HL-60 (cell line): ENCODE measurements around the gene PPP1R14C.

Experiments
- DNase-seq, 2 experiments: peaks; one replicate each; pipeline ENCODE4 v3.0.0-alpha.2; 2010 to 2020; ENCODE audit warnings: low read depth in 1 of 2, low spot score in 1 of 2
- H3K27ac ChIP-seq: fragments of 250-450 bp; sonication (Bioruptor Pico); replicated peaks from 2 replicates; pipeline ENCODE4 v1.5.1; 2020; ENCODE audit warnings: mild to moderate bottlenecking, moderate library complexity
- H3K27me3 ChIP-seq: fragments of 250-450 bp; sonication (Bioruptor Pico); 2 replicates; pipeline ENCODE4 v1.5.1; 2021; ENCODE audit warnings: mild to moderate bottlenecking, moderate library complexity; ENCODE audit not compliant: insufficient read depth, poor library complexity, severe bottlenecking
- H3K4me3 ChIP-seq: replicated peaks from 2 replicates; pipeline ENCODE4 v1.5.1; 2011; ENCODE audit warnings: mild to moderate bottlenecking, control low read depth, low read length; ENCODE audit not compliant: insufficient read depth
- GABPA ChIP-seq: IDR thresholded peaks from 2 replicates; pipeline ENCODE4 v1.6.1; 2012; ENCODE audit warnings: low read depth
- POLR2AphosphoS5 ChIP-seq: IDR thresholded peaks from 2 replicates; pipeline ENCODE4 v1.6.1; 2012; ENCODE audit warnings: low read depth
- SPI1 ChIP-seq: IDR thresholded peaks from 2 replicates; pipeline ENCODE4 v1.6.1; 2012; ENCODE audit warnings: low read depth, mild to moderate bottlenecking, borderline replicate concordance
- TF ChIP-seq, protein P1 (sequence below): IDR thresholded peaks from 2 replicates; pipeline ENCODE4 v1.6.1; 2012; ENCODE audit warnings: low read depth; ENCODE audit not compliant: insufficient replicate concordance
- TF ChIP-seq, protein P2 (sequence below): IDR thresholded peaks from one replicate; pipeline ENCODE4 v1.5.1; 2011; ENCODE audit warnings: low read length, control low read depth, inconsistent platforms; ENCODE audit not compliant: insufficient read depth

The PPP1R14C gene

DNA sequence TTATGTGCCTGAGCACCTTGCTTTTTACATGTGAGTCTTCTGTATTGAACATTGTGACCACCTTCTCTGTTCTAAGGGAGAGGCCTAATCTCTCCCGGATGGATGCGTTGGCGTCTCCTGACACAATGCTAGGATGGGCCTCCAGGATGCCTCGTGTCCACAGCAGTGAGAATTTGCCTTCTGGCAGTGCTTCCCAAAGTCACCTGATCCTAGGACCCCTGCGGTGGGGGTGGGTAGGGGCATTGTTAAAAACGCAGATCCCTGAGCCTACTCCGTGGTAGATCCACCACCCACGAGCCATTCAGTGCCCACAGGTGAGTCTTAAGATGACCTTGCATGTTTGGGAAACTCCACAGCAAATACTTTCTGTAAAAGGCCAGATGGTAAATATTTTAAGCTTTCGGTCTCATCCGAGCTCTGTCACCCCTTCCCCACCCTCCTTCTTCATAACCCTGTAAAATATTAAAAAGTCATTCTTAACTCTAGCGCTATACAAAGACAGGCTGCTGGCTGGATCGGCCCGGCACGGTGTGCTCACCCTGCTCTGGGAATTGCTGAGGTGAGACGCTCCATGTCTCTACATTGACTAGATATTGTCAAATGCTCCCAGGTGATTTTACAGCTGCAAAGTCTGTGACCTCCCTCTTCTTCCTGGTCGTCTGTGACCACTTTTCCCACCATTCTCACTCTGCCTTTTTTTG lies 119.3 kb downstream of the PPP1R14C start:
- TF ChIP-seq, protein P1, sequence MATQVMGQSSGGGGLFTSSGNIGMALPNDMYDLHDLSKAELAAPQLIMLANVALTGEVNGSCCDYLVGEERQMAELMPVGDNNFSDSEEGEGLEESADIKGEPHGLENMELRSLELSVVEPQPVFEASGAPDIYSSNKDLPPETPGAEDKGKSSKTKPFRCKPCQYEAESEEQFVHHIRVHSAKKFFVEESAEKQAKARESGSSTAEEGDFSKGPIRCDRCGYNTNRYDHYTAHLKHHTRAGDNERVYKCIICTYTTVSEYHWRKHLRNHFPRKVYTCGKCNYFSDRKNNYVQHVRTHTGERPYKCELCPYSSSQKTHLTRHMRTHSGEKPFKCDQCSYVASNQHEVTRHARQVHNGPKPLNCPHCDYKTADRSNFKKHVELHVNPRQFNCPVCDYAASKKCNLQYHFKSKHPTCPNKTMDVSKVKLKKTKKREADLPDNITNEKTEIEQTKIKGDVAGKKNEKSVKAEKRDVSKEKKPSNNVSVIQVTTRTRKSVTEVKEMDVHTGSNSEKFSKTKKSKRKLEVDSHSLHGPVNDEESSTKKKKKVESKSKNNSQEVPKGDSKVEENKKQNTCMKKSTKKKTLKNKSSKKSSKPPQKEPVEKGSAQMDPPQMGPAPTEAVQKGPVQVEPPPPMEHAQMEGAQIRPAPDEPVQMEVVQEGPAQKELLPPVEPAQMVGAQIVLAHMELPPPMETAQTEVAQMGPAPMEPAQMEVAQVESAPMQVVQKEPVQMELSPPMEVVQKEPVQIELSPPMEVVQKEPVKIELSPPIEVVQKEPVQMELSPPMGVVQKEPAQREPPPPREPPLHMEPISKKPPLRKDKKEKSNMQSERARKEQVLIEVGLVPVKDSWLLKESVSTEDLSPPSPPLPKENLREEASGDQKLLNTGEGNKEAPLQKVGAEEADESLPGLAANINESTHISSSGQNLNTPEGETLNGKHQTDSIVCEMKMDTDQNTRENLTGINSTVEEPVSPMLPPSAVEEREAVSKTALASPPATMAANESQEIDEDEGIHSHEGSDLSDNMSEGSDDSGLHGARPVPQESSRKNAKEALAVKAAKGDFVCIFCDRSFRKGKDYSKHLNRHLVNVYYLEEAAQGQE, result no peak
- TF ChIP-seq SPI1 (no peak), POLR2AphosphoS5 (no peak), GABPA (no peak)
- TF ChIP-seq, protein P2, sequence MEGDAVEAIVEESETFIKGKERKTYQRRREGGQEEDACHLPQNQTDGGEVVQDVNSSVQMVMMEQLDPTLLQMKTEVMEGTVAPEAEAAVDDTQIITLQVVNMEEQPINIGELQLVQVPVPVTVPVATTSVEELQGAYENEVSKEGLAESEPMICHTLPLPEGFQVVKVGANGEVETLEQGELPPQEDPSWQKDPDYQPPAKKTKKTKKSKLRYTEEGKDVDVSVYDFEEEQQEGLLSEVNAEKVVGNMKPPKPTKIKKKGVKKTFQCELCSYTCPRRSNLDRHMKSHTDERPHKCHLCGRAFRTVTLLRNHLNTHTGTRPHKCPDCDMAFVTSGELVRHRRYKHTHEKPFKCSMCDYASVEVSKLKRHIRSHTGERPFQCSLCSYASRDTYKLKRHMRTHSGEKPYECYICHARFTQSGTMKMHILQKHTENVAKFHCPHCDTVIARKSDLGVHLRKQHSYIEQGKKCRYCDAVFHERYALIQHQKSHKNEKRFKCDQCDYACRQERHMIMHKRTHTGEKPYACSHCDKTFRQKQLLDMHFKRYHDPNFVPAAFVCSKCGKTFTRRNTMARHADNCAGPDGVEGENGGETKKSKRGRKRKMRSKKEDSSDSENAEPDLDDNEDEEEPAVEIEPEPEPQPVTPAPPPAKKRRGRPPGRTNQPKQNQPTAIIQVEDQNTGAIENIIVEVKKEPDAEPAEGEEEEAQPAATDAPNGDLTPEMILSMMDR, result no peak
- H3K27ac ChIP-seq, result no peak overlapping the region
- no peaks in the 10 kb centered on the region for H3K27me3 ChIP-seq
- no peak for DNase-seq
- no peak overlapping the region for H3K4me3 ChIP-seq

DNA sequence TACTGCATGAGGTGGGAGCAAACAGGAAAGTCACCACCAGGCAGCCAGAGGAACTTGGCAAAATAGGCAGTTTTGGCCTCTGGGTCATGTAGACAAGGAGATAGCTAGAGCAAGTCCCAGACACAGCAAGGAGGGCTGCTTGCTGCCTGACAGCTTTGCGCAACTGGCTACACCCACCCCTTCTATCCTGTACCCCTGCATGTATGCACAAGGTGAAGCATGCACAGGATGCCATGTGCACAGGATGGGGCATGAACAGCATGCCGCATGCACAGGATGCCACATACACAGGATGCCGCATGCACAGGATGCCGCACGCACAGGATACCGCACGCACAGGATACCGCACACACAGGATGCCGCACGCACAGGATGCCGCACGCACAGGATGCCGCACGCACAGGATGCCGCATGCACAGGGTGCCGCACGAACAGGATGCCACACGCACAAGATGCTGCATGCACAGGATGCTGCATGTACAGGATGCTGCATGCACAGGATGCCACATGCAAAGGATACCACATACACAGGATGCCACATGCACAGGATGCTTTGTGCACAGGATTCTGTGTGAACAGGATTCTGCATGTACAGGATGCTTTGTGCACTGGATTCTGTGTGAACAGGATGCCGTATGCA lies 121.0 kb downstream of the PPP1R14C start:
- Histone ChIP-seq H3K27me3 (no peaks in the 10 kb centered on the region), H3K4me3 (no peak overlapping the region), H3K27ac (no peak overlapping the region)
- TF ChIP-seq, protein P2, result no peak
- TF ChIP-seq, protein P1, result no peak
- no peak for TF ChIP-seq GABPA
- no peak for TF ChIP-seq POLR2AphosphoS5
- no peak for TF ChIP-seq SPI1
- no peak for DNase-seq

DNA sequence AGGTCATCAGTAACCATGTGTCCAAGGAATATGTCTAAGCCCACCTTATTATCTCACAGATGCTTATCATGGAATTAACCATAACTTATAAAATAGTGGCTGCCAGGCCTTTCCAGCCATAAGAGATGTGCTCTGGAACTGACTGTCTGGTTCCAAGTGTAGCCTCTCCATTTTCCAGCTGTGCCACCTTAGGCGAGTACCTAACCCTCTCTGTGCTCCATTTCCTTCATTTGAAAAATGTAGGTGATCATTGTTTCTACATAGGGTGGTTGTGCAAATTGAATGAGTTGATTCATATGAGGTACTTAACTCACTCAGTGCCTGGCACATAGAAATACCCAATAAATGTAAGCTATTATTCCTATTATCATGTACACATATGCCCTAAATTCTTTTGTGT lies 123.5 kb downstream of the PPP1R14C start:
- TF ChIP-seq GABPA, result no peak
- TF ChIP-seq, protein P2, result no peak
- TF ChIP-seq, protein P1, result no peak
- no peak for TF ChIP-seq SPI1
- no peak for TF ChIP-seq POLR2AphosphoS5
- Histone ChIP-seq H3K27ac (no peak overlapping the region), H3K27me3 (no peaks in the 10 kb centered on the region), H3K4me3 (no peak overlapping the region)
- no peak for DNase-seq
